ENCODE data around the gene FGGY. TPM values are rescaled to one million over a fixed set of nuclear protein-coding genes. Genes with fewer than 3 reads are reported as not detected.
A peak's percentile ranks its signal among the peaks of the same experiment; 100 is the strongest.

Gene FGGY
- total RNA-seq, 4 donors from 2014 or later = 12.4 to 17.5 (median 16.1) TPM

- Histone ChIP-seq H3K27me3 (no peaks in the 10 kb centered on the region), H3K36me3 (no peaks in the 10 kb centered on the region), H3K4me1 (peaks cover 49% of the 10 kb centered on the region), H3K9me3 (no peaks in the 10 kb centered on the region), H3K27ac (peak overlapping the region; percentile 67), H3K4me3 (no peak overlapping the region)
- no peak for TF ChIP-seq POLR2AphosphoS5 (IDR thresholded peaks at IDR 0.05)
- TF ChIP-seq CTCF (IDR thresholded peaks at IDR 0.05) = no peak
- no peak for TF ChIP-seq POLR2A (IDR thresholded peaks at IDR 0.05)
- TF ChIP-seq EP300 (IDR thresholded peaks at IDR 0.05) = no peak
- DNase-seq (ENCODE audit: low spot score in 2 of 2) = no peak
- 61% methylated on average over 9 of the region's 9 CpGs for WGBS
Measured at GRCh38 chr1:59669752-59670312, 372.9 kb downstream of the FGGY start.

DNA sequence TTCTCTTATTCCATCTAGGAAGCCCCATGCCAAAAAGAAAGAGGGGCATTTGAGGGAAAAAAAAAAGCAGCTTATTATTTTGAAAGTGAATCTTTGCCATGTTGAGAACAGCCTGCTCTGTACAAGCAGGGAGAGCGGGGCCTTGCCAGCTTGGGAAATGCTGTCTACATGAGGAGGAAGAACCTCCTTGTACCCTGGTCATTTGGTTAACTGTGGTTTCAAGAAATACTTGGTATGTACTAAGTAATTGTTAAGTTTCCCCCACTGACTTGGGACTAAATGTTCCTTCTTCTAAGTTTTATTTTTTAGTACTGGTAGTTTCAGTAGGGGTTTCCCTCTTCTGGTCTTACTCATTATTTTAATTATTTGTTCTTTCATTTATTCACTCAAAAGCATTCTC, 373.8 kb downstream of the FGGY start:
- TF ChIP-seq CTCF (IDR thresholded peaks at IDR 0.05) (no peak), POLR2AphosphoS5 (IDR thresholded peaks at IDR 0.05) (no peak)
- no peaks in the 10 kb centered on the region for H3K27me3 ChIP-seq
- H3K4me1 ChIP-seq = peaks cover 57% of the 10 kb centered on the region
- no peaks in the 10 kb centered on the region for H3K9me3 ChIP-seq
- no peak for DNase-seq (ENCODE audit: low spot score in 2 of 2)
- H3K36me3 ChIP-seq = no peaks in the 10 kb centered on the region
- H3K4me3 ChIP-seq = no peak overlapping the region
- 88% methylated on average over 1 of the region's 1 CpG for WGBS
- peak overlapping the region; percentile 67 for H3K27ac ChIP-seq

DNA sequence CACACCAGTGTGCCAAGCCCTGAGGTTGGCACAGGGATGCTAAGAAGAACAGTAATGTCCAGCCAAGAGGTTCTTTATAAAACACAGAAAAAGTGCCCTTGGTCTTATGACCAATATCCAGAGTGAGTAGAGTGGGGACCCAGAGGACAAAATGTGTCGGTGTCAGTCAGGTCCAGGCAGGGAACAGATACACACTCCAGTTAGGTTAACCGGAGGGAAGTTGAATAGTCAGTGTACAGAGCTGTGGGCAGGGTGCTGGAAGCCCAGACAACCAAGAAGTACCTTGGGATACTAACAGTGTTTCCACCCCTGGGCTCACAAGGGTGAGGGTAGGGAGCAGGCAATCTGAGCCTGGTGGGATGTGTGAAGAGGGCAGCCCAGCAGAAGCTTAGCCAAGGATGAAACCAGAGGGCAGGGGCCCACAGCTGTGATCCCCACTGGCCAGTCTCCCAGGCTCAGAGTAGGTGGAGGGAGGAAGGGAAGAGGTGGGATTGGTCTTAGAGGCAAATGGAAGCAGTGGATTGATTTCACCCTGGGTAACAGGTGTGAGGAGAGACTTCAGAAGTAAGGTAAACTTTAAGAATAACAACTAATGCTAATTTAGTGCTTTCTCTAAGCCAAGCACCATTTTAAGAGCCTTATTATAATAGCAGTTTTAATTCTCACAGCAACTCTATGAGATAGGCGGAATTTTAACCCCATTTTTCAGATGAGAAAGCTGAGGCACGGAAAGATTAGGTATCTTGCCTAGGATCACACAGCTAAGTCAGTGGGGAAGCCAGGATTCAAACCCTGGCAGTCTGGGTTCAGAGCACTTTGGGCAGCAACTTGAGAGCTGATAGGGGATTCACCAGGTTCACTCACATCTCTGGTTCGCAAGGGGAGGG, 374.4 kb downstream of the FGGY start:
- Histone ChIP-seq H3K27ac (peak overlapping the region; percentile 67), H3K4me3 (no peak overlapping the region), H3K27me3 (no peaks in the 10 kb centered on the region), H3K9me3 (no peaks in the 10 kb centered on the region), H3K36me3 (no peaks in the 10 kb centered on the region), H3K4me1 (peaks cover 63% of the 10 kb centered on the region)
- no peak for TF ChIP-seq POLR2A (IDR thresholded peaks at IDR 0.05)
- no peak for TF ChIP-seq CTCF (IDR thresholded peaks at IDR 0.05)
- no peak for TF ChIP-seq EP300 (IDR thresholded peaks at IDR 0.05)
- TF ChIP-seq POLR2AphosphoS5 (IDR thresholded peaks at IDR 0.05) = no peak
- WGBS = 95% methylated on average over 5 of the region's 5 CpGs
- no peak for DNase-seq (ENCODE audit: low spot score in 2 of 2)

DNA sequence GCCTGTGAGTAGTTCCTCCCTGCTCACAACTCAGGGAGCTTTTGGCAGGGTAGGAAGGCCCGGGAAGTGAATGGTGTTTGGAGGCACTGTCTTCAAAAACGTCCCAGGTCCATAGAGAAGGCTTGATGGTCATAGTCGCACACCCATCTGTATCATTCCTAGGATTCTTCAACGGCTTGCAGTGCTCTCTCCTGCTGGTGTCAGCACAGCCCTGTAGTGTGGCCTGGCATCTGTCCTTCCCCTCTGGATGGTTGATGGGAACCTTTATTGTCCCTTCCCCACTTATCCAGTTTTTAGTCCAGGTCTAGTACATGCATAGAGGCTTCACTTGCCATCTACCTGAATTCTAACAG, 375.0 kb downstream of the FGGY start:
- H3K4me1 ChIP-seq = peaks cover 68% of the 10 kb centered on the region
- no peaks in the 10 kb centered on the region for H3K36me3 ChIP-seq
- no peaks in the 10 kb centered on the region for H3K27me3 ChIP-seq
- TF ChIP-seq EP300 (IDR thresholded peaks at IDR 0.05) (no peak), POLR2A (IDR thresholded peaks at IDR 0.05) (no peak), CTCF (IDR thresholded peaks at IDR 0.05) (no peak), POLR2AphosphoS5 (IDR thresholded peaks at IDR 0.05) (no peak)
- H3K27ac ChIP-seq = no peak overlapping the region
- DNase-seq (ENCODE audit: low spot score in 2 of 2) = no peak
- WGBS = 90% methylated on average over 4 of the region's 4 CpGs
- no peak overlapping the region for H3K4me3 ChIP-seq
- no peaks in the 10 kb centered on the region for H3K9me3 ChIP-seq

DNA sequence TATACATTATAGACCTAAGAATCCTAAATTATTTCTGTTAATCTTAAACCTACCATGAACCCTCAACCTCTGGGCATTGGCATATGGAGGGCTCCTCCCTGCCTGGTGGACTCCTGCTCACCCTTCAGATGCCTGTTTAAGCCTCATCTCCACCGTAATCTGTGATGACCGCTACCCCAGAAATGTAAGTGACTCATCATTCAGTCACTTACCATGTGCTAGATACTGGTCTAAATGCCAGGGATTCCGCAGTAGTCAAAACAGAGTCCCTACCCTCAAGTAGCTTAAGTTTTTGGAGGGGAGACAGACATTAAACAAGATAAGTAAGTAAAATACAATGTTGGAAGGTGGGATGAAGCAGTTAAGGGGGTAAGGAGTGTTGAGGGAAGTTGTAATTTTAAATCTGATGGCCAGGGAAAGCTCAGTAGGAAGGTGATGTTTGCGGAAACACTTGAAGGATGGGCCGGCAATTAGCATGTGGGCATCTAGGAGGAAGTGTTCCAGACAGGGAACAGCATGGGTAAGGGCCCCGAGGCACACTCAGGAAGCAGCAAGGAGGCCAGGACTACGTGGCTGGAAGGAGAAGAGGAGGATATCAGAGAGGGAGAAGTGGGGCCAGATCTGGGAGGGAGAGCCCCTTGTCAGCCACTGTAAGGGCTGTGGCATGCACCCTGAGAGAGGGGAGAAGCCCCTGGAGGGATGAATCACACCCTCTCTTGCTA, 376.1 kb downstream of the FGGY start:
- no peak overlapping the region for H3K4me3 ChIP-seq
- H3K27me3 ChIP-seq = no peaks in the 10 kb centered on the region
- DNase-seq (ENCODE audit: low spot score in 2 of 2) = no peak
- 57% methylated on average over 7 of the region's 7 CpGs for WGBS
- no peaks in the 10 kb centered on the region for H3K9me3 ChIP-seq
- peak overlapping the region; percentile 85 for H3K27ac ChIP-seq
- no peak for TF ChIP-seq POLR2AphosphoS5 (IDR thresholded peaks at IDR 0.05)
- TF ChIP-seq CTCF (IDR thresholded peaks at IDR 0.05) = no peak
- TF ChIP-seq EP300 (IDR thresholded peaks at IDR 0.05) = no peak
- no peak for TF ChIP-seq POLR2A (IDR thresholded peaks at IDR 0.05)
- no peaks in the 10 kb centered on the region for H3K36me3 ChIP-seq
- H3K4me1 ChIP-seq = peaks cover 76% of the 10 kb centered on the region
